GM12864 (cell line): ENCODE data around the gene SMIM1.

Source experiments
- DNase-seq: peaks from one replicate; pipeline ENCODE4 v3.0.0-alpha.2; 2011; ENCODE audit warnings: low read depth
- H3K4me3 ChIP-seq: 2 replicates; pipeline ENCODE4 v1.5.1; 2011; ENCODE audit warnings: mild to moderate bottlenecking, low read depth, low read length, control low read depth
- TF ChIP-seq, protein P1 (sequence below): IDR thresholded peaks from 2 replicates; pipeline ENCODE4 v1.5.1; 2011; ENCODE audit warnings: low read depth, mild to moderate bottlenecking, moderate library complexity, low read length, control low read depth, inconsistent platforms; ENCODE audit errors: missing control alignments

SMIM1 gene

DNA sequence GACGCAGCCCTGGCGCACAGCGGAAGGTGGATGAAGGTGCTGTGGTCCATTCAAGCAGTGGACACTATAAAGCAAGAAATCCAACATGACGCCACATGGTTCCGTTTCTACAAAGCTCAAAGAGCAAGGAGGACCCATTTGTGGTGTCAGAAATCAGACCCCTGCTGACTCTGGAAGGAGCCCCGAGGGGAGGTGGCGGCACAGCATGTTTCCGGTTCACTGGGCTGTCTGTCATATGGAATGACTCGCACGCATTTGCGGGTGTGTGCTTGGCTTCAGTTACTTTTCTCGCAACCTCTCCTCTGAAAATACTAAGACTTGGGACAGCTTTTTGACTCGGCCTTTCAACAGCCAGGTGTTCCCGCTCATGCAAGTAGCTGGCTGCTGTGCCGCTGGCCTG, 52.8 kb downstream of the SMIM1 start:
- TF ChIP-seq, protein P1, sequence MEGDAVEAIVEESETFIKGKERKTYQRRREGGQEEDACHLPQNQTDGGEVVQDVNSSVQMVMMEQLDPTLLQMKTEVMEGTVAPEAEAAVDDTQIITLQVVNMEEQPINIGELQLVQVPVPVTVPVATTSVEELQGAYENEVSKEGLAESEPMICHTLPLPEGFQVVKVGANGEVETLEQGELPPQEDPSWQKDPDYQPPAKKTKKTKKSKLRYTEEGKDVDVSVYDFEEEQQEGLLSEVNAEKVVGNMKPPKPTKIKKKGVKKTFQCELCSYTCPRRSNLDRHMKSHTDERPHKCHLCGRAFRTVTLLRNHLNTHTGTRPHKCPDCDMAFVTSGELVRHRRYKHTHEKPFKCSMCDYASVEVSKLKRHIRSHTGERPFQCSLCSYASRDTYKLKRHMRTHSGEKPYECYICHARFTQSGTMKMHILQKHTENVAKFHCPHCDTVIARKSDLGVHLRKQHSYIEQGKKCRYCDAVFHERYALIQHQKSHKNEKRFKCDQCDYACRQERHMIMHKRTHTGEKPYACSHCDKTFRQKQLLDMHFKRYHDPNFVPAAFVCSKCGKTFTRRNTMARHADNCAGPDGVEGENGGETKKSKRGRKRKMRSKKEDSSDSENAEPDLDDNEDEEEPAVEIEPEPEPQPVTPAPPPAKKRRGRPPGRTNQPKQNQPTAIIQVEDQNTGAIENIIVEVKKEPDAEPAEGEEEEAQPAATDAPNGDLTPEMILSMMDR: no peak
- no peak overlapping the region for H3K4me3 ChIP-seq
- DNase-seq: no peak
